SIG-M5 treated with dmso at 0.1 percent for 504 hours (cell line): ENCODE measurements around the gene CUEDC1.

Source experiments
- DNase-seq: peaks from one replicate; lab custom pipeline; 2025; ENCODE audit not compliant: unreplicated experiment; lab: John Stamatoyannopoulos, UW

CUEDC1 gene

DNA sequence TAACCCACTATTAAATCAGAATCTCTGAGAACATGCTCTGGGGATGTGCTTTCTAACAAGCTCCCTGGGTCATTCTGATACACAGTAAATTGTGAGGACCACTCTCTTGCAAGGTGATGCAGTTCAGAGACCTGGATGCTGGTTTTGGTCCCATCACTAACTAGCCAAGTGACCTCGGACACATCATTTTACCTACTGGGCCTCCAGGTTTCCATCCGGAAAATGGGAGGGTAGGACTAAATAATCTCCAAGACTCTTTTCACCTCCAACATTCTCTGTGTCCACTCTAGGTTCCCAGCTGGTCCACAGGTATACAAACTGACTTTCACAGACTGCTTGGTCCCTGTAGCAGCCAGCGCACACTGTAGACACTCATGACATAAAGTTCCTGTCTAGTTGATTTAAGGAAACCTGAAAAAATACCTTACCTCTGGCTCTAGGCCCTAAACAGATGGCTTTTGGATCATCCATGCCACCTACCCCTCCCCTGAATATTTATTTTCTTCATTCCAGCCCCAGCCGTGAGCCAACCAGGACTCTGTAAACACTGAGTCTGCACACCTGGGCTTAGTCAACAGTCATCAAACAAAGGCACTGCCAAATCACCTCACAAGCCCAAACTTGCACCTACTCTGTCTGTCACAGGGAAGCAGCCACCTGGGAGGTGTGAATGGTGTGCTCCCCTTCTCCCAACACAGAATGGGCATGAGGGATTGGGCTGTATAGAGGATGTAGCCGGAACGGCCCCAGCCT, 54.0 kb downstream of the CUEDC1 start:
- DNase-seq = peak; percentile 68

DNA sequence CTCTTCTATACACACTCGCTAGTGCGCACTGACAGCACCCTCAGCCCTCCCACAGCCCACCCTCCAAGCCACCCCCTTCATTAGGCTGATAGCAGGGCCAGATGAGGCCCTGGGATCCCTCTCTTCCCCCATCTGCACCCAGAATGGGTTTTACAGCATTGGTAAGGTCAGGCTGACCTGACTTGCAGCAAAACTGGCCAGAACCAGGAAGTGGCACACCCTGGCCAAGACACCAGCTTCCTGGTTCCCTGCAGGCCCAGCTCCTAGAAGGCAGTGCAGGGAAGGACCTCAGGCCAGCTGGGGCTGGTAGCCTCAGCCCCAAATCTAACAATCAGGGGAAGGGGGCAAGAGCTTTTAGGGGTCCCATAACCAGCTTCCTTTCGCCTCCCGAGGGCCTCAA, 55.4 kb downstream of the CUEDC1 start:
- peak; percentile 40 for DNase-seq

DNA sequence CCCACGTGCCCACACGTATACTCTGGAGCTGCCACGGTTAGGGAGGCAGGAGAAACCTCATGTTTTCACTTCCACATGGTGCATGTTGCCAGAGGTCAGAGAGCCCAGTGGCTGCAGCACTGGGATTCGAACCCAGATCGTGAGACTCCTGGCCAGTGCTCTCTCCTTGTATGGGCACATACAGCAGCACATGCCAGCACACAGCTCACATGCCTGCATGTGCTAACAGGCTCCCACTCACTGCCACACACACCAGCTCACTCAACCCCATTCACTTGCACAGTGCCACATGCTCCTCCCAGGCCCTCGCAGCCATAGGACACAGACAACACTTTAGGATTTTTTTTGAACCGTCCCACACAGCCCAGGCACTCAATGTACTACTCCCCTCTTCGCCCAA, 55.8 kb downstream of the CUEDC1 start:
- DNase-seq = no peak

DNA sequence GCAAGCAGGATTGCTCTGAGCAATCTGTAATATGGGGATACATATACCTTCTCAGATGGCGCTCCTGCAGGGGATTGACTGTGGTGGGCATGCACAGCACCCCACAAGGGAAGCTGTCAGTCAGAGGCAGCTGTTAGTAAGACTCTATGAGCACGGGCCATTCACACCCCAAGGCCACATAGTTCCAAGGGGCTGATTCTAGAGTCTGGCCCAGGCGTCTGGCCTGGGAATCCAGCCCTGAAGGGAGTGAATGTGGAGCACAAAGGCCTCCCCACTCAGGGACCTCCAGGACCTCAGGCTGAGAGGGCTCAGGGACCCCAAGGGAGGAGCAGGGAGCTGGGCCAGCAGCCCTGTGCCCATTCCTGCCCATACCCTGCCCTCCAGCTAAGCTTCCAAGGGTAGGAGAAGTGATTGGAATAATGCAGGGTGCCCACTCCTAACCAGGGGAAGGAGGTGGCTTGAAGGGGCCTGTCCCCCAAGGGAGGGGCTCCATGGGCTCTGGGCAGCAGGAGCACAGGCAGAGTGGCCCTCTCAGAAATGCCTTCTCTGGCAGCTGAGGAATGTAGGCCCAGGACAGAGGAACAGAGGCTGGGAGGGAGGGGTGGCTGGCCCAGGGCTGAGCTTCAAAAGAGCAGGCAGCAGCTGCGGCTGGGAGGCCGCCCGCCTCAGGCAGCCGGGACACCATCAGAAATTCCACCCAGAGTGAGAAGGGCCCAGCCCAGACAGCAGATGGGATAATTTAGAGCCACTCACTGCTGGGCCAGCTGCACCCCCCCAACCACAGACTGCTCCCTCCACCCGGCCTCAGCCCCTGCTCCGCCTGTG, 56.5 kb downstream of the CUEDC1 start:
- no peak for DNase-seq

DNA sequence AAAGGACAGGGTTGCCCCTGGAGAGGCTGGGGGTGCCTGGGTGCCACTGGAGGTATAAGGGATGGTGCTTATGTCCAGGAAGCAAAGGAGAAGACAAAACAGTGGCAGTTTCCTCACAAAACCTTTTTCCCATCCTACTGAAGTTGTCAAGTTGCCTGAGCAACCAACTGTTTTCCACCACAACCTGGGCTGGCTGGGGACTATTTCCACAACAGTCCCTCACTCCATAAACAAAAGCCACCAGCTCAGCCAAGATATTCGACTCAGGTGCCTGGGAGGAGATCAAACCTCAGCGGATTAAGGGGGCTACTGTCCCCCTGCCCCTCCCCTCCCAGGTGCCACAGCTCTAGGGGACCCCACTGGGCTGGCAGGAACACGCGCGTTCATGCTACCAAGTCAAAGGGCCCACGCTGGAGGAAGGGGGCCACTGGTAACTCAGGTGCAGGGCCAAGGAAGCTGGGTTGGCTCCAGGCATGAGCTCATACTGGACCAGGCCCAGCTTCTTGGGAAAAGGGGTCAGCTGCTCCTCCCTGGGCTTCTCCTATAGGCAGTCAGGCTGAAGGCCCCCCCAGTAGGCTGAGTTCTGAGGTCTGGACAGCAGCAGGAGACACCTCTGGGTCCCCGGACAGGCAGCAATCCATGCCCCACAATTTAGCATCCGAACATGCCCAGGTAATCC, 59.7 kb downstream of the CUEDC1 start:
- no peak for DNase-seq

DNA sequence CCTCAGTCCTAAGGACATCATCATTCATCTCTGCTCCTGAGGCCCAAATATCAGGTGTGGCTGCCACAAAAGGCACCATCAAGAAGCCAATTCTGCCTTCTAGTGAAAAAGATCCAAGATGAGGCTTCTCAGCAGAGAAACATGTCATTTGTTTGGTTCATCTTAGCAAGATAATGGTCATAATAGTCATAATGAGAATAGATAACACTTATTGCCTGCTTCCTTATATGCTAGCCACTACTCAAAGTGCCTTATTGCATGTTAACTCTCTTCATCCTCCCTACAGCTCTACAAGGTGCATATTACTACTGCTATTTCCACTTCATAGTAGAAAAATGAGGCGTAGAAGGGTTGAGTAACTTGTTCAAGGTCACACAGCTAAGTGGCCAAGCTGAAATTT, 60.4 kb downstream of the CUEDC1 start:
- no peak for DNase-seq

DNA sequence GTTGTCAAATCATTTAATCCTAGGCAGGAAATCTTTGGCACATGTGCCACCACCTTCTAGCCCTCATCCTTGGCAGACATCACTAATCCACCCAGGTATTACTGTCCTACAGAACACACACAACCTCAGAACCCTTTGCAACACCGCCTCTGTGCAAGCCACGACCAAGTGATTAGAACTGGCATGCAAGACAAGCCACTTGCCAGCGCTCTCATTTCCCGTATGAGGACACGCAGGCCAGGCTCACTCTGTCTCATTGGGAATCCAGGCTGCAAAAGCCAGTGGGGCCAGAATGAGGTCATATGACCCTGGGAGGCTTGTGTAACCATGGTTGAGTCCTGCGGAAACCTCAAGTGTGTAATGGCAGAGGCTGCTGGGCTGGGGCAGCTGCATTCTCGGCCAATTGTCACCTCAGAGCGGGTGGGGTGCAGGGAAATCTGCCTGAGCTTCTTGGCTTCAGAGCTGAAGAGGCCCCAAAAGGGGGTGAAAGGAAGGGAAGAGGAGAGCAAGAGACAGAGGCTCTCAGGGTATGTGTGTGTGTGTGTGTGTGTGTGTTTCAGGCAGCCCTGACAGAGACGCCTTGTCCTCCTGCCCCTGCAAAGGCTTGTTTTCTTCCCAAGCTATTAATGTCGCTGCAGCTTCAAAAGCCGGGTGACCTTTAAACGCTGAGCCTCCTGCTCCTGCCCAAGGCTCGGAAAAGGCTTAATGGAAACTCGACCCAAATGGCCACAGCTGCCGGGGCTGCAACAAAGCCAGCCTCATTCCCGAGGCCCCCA, 62.2 kb downstream of the CUEDC1 start:
- DNase-seq = peak; percentile 98

DNA sequence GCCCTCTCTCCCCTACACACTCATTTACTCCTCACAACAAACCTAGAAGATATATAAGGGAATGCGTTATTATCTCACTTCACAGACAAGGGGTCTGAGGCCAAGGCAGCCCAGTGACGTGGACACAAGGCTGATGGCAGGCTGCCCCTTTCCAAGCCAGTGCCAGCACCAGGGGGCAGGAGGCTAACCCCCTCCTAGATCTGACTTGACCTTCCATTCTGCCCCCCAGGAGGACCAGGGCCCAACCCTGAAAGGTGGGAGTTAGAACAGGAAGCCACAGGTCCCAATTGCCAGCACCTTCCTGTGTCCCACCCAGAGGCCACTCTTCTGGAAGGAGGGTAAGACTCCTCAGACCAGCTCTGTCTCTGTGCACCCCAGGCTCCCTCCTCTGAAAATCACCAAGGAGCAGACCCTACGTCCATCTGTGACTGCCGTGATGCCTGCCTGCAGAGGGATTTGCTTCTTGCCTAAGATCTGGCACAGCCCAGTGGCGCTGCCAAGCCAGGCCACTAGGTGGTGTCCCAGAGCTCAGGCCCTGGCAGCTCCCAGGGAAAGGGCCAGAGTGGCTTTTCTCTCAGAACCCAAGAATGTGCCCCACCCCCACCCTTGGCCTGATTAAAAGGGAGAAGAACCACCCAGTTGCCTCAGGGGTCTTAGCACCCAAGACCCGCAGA, 62.9 kb downstream of the CUEDC1 start:
- DNase-seq = peak; percentile 75

DNA sequence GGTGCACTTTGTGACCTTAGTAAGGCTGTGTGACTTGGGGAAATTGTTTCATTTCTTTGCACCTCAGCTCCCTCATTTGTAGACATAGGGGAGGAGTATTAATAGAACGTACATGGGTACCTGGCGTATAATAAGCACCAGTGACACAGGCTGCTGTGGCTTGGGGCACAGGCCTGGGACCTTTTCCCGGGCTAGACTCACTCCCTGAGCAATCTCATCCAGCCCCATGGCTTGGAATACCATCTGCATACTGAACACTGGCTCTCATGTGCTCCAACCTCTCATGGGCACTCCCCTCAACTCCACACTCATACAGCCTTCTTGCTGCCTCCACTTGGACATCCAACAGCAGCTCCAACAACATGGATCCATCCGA, 64.4 kb downstream of the CUEDC1 start:
- DNase-seq = no peak

DNA sequence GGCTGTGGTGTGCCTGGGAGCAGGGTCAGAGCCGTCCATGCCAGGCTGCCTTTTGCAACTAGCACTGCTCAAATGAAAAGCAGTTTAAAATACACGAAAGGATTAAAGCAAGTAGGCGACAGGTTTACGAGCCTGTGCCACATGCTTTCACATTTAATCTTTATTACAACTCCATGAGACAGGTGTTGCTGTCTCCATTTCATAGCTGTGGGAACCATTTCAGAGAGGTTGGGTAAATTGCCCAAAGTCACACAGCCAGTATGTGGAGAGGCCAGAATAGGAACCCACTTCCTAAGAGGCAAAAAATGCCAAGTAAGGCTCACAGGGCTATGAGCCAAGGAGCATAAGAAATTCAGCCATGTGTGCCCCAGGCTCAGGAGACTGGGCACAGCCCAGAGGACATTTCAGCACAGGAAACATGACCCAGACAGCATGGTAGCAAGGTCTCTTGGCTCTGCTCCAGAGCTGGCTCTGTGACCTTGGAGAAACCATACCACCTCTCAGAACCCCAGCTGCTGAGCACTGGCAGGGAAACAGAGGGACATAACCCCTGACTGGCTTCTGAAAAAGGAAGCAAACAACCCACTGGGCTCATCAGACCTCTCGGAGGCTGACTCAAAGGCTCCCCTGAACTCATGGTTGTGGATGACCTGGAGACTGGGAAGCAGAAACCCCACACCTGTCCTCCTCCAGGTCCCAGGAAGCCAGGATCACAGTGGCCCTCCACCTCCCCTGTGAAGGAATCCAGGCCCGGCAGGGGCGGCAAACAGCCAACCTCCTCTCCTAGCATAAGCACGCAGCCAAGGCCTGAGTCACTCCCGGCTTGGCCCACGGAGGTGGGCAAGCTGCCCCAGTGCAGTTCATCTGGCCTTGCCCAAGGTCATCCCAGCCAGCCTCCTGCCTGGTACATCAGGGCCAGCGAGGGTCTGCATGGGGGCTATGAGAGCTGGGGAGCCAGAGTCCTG, 65.0 kb downstream of the CUEDC1 start:
- DNase-seq = no peak

DNA sequence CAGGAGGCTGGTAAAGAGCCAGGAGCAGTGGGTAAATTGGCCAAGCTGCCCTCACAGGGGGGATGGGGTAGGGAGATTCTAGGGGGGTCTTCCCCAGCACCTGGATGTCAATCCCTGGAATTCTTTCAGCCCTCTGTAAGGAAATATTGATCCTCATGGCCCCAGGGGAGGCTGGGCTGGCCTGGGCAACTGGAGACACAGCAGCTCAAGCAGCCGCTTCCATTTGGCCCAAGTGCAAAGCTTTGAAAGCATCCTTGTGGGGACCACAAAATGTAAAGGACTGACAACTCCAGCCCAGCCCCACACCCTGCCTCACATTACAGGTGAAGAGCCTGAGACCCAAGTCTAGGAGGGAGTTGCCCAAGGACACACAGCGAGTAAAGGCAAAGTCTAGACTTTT, 66.0 kb downstream of the CUEDC1 start:
- DNase-seq = no peak

DNA sequence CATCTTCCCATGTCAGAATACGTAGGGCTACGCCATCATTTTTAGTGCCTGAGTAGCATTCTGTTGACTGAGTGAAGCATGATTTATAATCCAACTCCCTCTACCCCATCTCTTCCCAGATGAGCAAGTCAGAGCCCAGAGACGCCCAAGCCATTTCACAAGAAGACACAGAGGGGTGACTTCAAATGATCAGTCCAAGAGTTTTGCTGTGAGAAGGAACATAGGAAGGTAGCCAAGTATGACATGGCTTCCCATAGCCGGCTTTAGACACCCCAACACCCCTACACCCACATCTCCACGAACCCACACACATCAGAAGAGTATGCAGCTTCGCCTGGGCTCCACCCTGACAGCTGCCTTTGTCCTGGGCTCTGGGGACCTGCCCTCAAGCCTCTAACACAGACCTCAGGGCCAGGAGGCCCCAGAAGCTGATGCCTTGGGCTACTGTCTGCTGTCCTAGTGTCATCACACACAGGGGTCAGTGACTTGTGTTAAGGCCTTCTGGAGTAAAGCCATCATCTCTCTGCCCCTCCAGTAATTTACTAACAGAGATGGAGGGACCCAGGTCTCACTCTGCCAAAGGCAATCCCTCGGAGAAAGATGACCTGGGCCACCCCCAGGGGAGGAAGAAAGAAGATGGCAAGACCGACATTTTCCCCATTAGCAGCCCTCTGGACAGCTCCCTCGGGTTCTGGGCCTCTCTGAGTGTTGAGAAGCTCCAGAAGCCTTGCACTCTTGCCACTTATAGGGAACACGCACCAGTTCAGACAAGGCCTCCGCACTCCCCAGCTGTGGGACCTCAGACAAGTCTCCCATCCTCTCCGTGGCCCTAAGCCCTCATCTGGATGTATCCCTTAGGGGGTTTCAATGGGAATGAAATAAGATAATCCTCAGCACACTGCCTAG, 66.6 kb downstream of the CUEDC1 start:
- DNase-seq = no peak

DNA sequence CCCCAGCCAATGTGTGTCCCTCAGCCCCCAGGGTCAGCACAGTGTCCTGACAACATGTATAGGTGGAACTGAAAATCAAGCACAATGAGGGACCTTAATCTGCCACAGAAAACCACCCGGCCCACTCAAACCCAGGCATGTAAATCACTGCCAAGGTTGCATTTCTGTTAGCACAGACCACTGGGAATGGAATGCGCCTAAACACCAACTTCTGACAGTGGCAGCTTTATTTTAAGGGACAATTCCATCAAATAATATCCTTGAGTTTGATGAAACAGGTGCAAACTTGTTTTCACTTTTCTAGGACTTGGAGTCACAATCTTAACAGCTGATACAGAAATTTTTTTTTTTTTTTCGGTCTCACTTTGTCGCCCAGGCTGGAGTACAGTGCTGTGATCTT, 68.1 kb downstream of the CUEDC1 start:
- no peak for DNase-seq

DNA sequence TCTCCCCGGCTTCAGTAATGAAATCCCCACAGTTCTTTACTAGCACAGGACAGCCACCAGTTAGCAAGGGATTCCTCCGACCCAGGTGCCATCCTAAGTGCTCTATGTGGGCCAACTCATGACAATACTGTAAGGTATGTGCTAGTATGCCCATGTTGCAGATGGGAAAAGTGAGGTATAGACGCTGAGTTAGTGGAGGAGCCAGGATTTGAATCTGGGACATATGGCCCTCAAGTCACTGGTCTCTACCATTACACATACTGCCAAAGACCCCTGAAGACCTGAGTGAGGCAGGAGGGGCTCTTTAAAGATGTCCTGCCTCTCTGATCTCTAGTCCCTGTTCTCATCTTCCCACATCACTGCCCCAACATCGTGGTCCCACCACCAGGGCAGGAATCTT, 69.2 kb downstream of the CUEDC1 start:
- DNase-seq = no peak

DNA sequence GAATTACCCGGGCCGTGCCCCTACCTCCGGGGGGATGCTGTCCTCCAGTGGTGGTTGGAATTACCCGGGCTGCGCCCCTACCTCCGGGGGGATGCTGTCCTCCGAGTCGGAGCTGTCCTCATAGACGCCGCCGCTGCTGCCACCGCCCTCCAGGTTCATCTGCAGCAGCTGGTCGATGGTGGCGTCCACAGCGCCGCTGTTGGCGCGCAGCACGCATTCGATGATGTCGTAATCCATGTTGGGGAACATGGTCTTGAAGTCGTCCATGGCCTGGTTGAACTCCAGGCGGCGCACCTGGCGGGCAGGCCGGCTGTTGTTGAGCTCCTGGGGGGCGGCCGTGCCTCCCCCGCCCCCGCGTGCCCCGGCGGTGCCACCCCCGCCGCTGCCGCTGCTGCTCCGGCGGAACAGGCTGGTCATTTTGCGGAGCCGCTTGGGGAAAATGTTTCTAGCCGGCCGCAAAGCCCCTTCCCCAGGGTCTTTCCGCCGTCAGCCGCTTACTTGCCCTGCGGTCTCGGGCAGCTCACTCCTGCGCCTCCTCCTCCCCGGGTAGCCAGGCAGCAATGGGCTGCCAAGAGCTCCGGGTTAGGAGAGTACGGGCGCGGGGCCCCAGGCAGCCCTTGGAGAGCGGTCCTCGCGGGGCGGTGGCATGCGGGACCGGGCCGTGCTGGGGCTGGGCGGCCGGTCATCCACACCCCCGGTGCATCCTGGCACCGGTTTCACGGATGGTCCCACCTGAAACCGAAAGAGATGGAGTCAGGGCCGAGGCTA, 69.9 kb downstream of the CUEDC1 start:
- DNase-seq = no peak

DNA sequence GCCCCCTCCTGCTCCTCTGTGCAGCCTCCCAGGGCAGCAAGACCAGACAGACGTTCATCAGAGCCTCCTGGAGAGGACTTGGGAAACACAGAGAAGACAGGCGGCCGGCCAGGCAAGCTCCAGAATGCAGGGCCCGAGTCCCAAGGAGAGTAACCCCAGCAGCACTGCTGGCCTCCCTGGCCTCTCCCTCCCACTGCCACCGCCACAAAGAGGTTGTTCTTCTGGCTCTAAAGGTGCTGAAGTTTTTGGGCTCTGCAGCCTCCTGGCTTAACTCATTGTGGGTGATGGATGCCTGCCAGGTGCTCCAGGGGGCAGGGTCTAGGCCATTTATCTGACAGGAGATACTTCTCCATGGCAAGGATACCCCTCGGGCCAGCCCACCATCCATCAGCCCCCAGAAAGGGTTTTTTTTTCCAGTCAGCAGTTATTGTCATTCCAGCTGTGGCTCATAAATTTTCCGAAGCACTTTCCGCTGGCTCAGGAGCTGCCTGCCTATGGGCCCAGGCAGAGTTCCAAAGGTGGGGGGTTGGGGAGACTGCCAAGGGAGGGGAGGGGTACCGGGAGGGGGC, 73.3 kb downstream of the CUEDC1 start:
- DNase-seq = no peak

DNA sequence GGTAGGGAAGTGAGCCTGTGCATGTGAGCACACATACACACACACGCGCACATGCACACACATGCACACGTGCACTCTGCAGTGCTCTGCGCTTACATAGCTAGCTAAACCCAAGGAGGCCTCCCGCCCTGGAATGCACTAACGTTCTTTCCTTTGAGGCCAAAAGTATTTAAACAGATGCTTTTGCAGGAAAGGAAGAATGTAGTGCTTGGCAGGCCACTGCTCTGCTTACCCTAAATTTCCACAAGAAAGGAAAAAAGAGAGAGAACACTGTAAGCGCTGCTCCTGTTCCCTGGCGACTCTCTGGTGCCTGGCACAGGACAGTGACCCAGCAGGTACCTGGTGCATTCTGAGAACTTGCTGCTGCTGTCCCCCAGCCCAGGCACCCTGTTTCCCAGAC, 74.1 kb downstream of the CUEDC1 start:
- DNase-seq = no peak

DNA sequence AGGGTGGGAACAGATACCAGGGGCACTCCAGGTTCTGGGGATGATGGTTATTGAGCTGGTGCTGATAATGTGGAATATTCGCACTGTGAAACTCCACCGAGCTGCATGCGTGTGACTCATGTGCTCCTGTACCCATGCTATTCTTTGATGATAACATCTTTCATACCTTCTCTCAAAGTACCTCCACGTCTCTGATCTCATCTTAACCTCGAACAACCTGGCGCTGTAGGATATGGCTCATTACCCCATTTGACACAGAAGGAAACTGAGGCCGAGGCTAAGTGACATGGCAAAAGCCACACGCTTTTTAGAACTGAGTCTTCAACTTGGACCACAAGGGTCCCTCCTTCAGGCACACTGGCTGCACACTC, 75.1 kb downstream of the CUEDC1 start:
- DNase-seq = no peak
